Endothelial cell of hepatic sinusoid (primary cell): ENCODE results near the gene GPAT3.
"Not testable (repeated sequence)": the region's sequence is repeated elsewhere in the genome, so short reads cannot be mapped to it uniquely, and the experiment has no call there.

Experiments used
- in situ Hi-C: cut with HindIII; loops from 2 replicates; pipeline ENCODE4 v1.10.0; 2017; ENCODE audit warnings: low sequenced_read_pairs

GPAT3 gene

DNA sequence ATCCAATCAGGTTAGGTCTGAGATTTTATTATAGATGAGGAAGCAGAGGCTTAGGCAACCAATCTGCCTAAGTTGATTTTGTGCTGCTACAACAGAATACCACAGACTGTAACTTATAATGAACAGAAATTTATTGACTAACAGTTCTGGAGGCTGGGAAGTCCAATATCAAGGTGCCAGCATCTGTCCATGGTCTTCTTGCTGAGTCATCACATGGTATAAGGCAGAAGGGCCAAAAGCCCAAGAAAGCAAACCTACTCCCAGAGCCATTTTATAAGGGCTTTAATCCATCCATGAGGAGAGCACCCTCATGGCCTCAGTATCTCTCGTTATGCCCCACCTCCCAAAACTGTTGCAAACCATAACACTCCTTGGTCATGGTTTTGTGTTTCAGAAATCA, 55.8 kb downstream of the GPAT3 start:
- in situ Hi-C loops = no loop called here

- in situ Hi-C loops = no loop called here
These were observed 63.3 kb downstream of the GPAT3 start for GRCh38 chr4:83599183-83599582.

DNA sequence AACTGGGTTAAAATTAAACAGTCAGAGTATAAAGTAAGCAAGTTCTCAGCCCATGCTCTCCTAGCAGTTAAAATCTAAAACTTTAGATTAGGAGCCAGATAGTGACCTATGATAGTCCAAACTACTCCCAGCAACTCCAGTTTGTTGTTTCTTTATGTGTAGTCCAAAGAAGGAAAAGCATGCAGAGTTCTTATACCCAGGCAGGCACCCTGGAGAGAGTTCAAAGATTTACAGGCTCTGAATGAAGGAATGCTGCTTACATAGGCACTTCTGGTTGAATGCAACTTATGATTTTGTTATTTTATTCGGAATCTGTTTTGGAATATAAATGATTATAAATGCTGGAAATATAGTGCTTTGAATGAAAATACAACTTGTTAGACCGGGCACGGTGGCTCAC, 67.2 kb downstream of the GPAT3 start:
- in situ Hi-C loops = no loop called here

GRCh38 chr4:83604321-83604720, 68.4 kb downstream of the GPAT3 start:
- in situ Hi-C loops = no loop called here

GRCh38 chr4:83605210-83605609, 69.3 kb downstream of the GPAT3 start:
- in situ Hi-C loops = no loop called here

GRCh38 chr4:83605744-83606172, 69.8 kb downstream of the GPAT3 start:
- in situ Hi-C loops = no loop called here

- in situ Hi-C loops = no loop called here
These were observed 70.6 kb downstream of the GPAT3 start for GRCh38 chr4:83606460-83606859.

DNA sequence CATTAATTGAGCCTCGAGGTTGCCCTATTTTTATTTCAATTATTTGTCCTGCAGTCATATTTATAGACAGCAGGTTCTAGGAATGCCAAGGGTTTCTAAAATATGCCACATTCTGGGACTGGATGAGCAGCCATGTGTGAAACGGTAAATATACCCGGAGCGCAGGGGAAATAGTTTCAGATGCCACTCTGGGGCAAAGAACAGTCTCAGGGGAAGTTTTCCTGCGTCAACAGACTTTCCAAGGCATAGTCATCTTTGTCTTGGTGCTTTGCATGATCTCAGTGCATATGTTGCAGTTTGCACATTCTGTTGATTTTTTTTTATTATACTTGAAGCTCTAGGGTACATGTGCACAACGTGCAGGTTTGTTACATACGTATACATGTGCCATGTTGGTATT, 71.0 kb downstream of the GPAT3 start:
- in situ Hi-C loops = no loop called here

GRCh38 chr4:83609365-83609764, 73.5 kb downstream of the GPAT3 start:
- in situ Hi-C loops = no loop called here

GRCh38 chr4:83610729-83611128, 74.8 kb downstream of the GPAT3 start:
- in situ Hi-C loops = no loop called here

GRCh38 chr4:83613023-83613422, 77.1 kb downstream of the GPAT3 start:
- in situ Hi-C loops = no loop called here

- in situ Hi-C loops = no loop called here
These were observed 78.1 kb downstream of the GPAT3 start for GRCh38 chr4:83613994-83614393.

DNA sequence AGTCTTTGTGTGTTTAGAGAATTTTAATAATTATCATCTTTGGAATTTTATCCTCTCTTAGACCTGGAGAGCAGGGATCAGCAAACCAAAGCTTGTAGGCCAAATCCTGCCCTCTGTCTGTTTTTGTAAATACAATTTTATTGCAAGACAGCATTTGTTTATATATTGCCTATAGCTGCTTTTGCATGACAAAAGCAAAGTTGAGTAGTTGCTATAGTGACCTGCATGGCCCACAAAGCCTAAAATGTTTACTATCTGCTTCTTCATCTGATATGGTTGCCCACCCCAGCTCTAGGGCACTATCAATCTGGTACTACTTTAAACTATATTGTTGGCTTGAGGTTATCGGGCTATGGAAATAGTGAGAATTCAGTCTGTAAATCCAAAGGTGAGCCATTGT, 80.3 kb downstream of the GPAT3 start:
- in situ Hi-C loops = no loop called here

- in situ Hi-C loops = no loop called here
These were observed 81.6 kb downstream of the GPAT3 start for GRCh38 chr4:83617371-83618035.

- in situ Hi-C loops = no loop called here
These were observed 82.5 kb downstream of the GPAT3 start for GRCh38 chr4:83618431-83618830.

- in situ Hi-C loops = no loop called here
These were observed 83.2 kb downstream of the GPAT3 start for GRCh38 chr4:83618991-83619645.

DNA sequence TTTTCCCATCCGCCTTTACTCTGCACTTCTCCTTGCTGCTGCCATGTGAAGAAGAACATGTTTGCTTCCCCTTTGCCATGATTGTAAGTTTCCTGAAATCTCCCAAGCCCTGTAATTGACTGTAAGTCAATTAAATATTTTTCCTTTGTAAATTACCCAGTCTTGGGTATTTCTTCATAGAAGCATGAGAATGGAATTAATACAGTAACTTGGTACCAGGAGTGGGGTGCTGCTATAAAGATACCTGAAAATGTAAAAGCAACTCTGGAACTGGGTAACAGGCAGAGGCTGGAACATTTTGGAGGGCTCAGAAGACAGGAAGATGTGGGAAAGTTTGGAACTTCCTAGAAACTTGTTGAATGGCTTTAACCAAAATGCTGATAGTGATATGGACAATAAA, 86.2 kb downstream of the GPAT3 start:
- in situ Hi-C loops = not testable (repeated sequence)

- in situ Hi-C loops = no loop called here
These were observed 89.9 kb downstream of the GPAT3 start for GRCh38 chr4:83625821-83626220.

- in situ Hi-C loops = no loop called here
These were observed 90.4 kb downstream of the GPAT3 start for GRCh38 chr4:83626245-83626836.

DNA sequence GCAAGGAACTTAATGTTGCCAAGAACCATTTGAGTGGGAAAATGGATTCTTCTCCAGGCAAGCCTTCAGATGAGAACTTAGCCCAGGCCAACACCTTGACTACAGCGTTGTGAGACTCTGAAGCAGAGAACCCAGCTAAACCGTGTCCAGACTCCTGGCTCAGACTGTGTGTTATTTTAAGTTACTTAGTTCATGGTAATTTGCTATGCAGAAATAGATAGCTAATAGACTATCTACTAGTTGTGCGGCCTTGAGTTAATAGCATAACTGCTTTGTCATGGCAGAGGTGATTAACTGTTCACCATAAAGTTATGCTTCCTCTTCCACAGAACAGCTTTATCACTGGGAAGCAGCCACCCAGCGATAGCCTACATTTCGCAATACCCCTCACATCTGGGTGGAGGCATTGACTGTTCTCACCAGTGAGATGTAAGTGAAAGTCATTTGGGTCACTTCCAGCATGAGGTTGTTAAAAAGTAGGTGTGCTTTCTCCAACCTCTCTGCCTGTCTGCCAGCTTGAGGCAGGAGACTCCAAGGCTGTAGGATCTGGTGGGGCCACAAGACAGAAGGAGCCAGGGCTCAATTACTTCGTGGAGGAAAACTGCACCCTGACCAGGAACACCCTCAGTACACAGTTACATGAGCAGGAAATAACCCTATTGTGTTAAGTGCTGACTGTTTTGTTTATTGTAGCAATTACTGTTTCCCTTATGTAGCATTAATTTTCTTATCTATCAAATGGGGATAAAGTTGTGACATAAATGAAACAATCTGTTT, 94.2 kb downstream of the GPAT3 start:
- in situ Hi-C loops = no loop called here

- in situ Hi-C loops = no loop called here
These were observed 95.2 kb downstream of the GPAT3 start for GRCh38 chr4:83631066-83631465.

DNA sequence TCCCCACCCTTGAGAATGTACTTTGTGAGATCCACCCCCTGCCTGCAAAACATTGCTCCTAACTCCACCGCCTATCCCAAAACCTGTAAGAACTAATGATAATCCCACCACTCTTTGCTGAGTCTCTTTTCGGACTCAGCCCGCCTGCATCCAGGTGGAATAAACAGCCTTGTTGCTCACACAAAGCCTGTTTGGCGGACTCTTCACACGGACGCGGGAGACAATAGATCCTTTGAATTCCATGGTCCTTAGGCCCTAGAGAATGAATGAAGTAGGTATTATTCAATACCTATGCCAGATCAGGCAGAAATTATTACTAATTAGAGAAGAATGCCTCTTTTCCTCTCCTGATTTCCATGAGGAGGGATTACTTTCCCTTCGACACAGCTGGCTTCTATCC, 101.0 kb downstream of the GPAT3 start:
- in situ Hi-C loops = no loop called here
